Right ventricle myocardium superior (tissue), 1 donor: Measurements from ENCODE around the gene MVB12B. TPM values are rescaled to one million over a fixed set of nuclear protein-coding genes. Genes with fewer than 3 reads are reported as not detected.
A peak's percentile ranks its signal among the peaks of the same experiment; 100 is the strongest.

ENCODE experiments used
- ATAC-seq: fragments of 200-7000 bp; cut with Tn5 transposase; one replicate; pipeline ENCODE4 v1.9.1; 2020; ENCODE audit warnings: mild to moderate bottlenecking; ENCODE audit not compliant: poor library complexity
- DNase-seq: peaks from one replicate; pipeline ENCODE4 v3.0.0-alpha.2; 2020
- intact Hi-C: fragments of 100-400 bp; cut with DNase I; formaldehyde crosslinking; loops from one replicate; pipeline ENCODE4 v1.11.2; 2022
- total RNA-seq: library from RNA; stranded (reverse); fragmentation: NEBNext Ultra II Directional; extraction: Animal tissue kit (Norgen Biotek cat#: 25700); gene quantifications from one replicate; pipeline ENCODE4 v1.2.1, GENCODE V29; 2021
- donor health status: DM: no; HTN: yes; CAD: no; lungs with severe emphysema.

The MVB12B gene
- total RNA-seq, 1 donor from 2014 or later, result 11.5 TPM

- no peak for ATAC-seq
- intact Hi-C loops, result no loop called here
These were observed 183.9 kb downstream of the MVB12B start for GRCh38 chr9:126510564-126510963.

GRCh38 chr9:126511411-126511810, 184.8 kb downstream of the MVB12B start:
- DNase-seq, result peak; percentile 2
- intact Hi-C loops, result no loop called here
- ATAC-seq, result no peak

More at GRCh38 chr9:126510564-126510963, 183.9 kb downstream of the MVB12B start:
- DNase-seq, result peak; percentile 12

DNA sequence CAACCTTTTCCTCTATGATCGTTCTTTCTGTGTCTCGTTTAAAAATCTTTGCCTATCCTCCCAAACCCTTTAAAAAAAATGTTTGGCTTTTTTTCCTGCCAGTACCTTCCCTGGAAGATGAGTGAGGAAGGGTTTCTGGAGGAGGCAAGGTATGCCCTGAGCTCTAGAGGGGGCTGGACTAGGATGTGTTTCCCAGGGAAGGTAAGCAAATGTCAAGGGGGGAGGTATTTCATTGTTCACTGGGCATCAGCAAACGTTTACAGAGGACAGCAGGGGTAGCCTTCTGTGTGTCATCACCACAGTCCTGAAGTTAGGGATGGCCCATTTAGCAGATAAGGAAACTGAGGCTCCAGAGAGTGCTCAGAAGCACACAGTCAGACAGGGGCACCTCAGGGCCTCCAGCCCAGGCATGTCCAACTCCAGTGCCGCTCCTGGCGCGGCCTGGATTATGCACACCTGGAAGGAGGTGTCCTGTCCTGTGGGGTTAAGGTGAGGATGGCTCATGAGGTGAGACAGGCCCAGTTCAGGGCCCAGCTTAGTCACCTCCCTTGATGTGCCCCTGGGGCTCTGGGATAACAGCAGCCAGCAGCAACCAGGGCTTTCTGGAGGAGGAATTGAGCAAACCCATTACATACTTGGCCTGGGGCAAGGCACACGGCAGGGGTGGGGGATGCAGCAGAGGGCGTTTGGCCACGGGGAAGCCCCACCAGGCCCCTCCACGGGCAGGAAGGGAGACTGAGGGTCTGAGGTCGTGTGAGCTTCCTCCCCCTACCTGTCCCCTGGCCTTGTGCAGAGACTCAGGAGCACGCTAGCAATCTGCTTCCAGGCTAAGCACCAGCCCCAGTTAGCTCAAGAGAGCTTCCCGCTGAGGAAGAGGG, 186.8 kb downstream of the MVB12B start:
- DNase-seq (no peak), ATAC-seq (no peak)
- intact Hi-C loops, result no loop called here

GRCh38 chr9:126514037-126514821, 187.6 kb downstream of the MVB12B start:
- DNase-seq (peak; percentile 88), ATAC-seq (peak; percentile 87)
- intact Hi-C loops, result no loop called here

GRCh38 chr9:126515001-126515872, 188.6 kb downstream of the MVB12B start:
- ATAC-seq (no peak), DNase-seq (no peak)
- intact Hi-C loops, result no loop called here

- ATAC-seq, result no peak
- intact Hi-C loops, result no loop called here
- no peak for DNase-seq
These were observed 189.4 kb downstream of the MVB12B start for GRCh38 chr9:126515873-126516505.

DNA sequence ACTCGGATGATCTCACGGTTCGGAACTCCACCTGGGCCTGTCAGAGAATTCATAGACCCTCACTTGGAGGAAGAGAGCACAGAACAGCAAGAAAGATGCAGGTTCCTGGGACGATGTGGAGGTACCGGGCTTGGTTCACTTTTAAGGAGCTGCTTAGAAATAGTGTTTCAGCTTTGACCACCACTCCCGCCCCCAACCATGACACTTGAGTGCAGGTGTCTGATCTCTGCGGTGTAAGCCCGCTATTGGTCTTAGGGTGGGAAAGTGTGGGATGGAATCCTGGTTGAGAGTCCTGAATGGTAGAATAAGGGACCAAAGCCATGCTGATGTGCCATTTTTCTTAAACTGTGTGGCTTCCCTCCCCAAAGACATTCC, 189.9 kb downstream of the MVB12B start:
- ATAC-seq (no peak), DNase-seq (no peak)
- intact Hi-C loops, result no loop called here

- DNase-seq, result peak; percentile 89
- ATAC-seq, result peak; percentile 71
- intact Hi-C loops, result no loop called here
These were observed 190.6 kb downstream of the MVB12B start for GRCh38 chr9:126516936-126517832.

DNA sequence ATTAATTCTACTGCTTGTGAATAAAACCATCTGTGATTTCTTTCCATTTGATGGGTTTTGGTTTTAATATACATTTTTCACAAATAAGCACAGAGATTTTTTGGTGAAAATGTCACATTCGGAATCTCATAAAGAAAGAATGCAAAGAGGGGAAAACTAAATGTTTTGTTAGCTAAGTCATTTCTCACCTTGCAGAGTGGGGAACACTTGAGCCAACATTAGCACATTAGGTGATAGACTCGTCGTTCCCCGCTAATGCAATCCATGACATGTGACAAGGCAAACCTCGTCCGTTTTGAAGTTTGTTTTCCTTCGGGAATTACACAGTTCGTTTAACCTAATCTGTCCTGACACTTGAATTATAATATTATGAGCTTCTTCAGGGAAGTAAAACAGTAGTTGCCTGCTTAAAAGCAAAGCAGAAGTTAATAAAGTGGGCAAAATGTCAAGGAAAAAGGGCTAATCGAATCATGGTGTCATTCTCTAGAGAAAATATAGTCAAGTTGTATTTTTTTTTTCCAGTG, 191.3 kb downstream of the MVB12B start:
- intact Hi-C loops, result no loop called here
- no peak for DNase-seq
- ATAC-seq, result no peak

DNA sequence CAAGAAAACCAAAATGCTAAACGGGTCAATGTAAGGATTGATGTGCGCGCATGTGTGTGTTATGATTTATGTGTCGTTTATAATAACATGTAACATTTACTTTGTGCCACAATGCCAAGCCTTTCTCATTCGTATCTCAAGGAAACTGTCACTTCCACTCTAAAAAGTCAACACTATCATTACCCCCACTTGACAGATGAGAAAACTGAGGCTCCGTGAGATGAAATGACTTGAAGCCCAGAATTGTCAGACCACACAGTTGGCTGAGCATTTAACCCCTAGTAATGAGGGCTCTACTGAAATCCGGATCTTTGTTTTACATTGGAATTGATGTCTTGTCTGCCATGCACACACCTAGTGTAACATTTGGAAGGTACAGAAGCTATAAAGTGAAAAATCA, 192.1 kb downstream of the MVB12B start:
- no peak for DNase-seq
- intact Hi-C loops, result no loop called here
- no peak for ATAC-seq

- ATAC-seq (no peak), DNase-seq (no peak)
- intact Hi-C loops, result no loop called here
These were observed 193.2 kb downstream of the MVB12B start for GRCh38 chr9:126519660-126520420.

DNA sequence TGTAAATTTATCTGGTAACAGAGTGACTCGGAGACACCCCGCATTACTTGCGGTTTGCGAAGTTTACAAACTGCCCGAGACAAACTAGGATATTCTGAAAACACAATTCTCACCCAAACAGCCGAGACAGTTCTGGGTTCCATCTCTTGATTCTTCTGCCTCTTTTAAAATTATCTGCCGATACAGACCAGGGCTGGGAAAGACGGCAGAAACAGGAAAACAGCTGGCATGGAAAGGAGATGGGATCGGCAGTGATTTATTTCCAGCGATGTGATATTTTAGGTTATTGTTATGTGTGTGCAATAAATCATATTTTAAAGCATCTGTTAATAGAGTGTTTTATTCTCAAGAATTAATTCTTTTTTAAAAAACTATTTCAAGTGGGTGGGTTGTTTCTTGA, 193.8 kb downstream of the MVB12B start:
- DNase-seq, result no peak
- no peak for ATAC-seq
- intact Hi-C loops, result no loop called here

GRCh38 chr9:126521089-126521488, 194.5 kb downstream of the MVB12B start:
- DNase-seq, result no peak
- peak; percentile 38 for ATAC-seq
- intact Hi-C loops, result no loop called here

DNA sequence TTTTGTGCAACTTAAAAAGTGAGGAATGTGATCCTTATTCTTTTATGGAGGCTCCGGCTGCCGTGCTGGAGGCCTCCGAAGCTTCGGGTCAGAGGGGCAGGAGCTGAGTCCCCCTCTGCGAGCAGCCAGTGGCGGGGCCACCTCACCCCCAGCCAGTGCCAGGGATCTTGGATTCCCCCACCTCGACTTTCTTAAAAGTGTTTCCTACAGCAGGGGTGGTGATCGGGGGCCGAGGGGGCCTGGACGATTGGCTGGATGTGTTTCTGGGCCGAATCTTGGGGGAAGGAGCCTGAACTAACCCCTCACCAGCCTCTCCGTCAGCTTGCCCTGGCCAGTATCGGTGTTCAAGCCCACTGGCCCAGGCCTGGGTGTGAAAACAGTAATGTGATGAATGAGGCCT, 194.9 kb downstream of the MVB12B start:
- intact Hi-C loops, result no loop called here
- no peak for ATAC-seq

DNA sequence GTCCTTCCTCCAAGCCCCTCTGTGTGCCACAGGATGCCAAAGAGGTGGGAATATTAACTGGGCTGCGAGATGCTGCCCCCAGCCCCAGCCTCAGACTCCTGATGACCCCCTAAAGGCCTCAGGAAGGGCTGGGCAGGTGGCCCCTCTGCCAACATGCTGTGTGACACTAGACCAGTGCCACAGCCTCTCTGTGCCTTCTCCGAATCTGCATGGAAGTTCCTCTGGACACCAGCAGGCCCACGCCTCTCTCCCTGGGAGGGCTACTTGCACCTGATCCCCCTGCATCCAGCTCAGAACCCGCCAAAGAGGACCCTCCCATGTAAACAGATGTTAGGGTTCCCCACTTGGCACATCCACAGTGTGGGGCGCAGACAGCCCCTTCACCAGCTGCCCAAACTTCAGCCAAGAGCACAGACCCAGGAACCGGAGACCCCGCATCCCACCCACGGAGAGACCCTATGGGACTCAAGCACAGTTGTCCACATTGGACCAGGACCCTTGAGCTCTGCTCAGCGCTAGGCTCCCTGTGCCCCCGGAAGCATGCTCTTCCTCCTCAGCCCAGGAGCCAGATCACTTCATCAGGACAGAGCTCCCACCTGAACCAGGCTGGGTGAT, 195.5 kb downstream of the MVB12B start:
- DNase-seq, result no peak
- intact Hi-C loops, result no loop called here

More for the DNA sequence above, 194.9 kb downstream of the MVB12B start:
- no peak for DNase-seq

DNA sequence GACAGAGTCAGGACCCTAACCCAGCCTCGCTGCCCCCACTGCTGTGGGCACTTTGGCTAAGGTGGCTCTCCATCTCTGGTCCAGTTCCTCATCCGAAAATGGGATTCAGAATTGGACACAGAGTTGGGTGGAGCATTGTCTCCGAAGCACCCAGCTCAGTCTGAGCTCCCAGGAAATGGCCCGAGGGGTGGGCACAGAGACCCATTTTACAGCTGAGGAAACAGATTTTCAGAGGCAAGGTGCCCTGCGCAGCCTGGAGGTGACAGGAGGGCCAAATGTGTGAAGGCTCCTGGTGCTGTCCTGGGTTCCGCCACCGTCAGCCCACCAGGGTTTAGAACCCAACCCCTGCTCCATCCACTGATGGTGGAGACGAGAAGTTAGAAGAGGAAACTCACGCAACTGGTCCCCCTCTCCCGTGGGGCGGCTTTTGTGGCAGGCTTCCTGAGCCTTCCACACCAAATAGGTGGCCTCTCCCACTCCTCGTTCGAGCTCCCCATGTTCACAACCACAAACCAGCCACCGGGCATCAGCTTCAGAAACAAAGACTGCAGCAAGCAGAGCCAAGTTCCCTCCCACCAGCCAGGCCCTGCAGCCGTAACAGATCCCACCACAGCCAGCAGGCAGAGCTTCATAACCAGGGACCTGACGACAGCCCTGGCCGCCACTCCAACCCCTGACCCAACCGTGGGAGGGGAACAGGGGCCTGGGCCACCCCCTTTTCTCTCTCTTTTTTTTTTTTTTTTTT, 196.2 kb downstream of the MVB12B start:
- intact Hi-C loops, result no loop called here
- DNase-seq, result peak; percentile 69
- peak; percentile 66 for ATAC-seq

More for the DNA sequence above, 195.5 kb downstream of the MVB12B start:
- ATAC-seq, result no peak
